Activated naive CD4-positive, alpha-beta T cell treated with anti-CD3 and anti-CD28 coated beads, Interleukin-2, amount 10 ng/mL, durations not matched to agents 7 days and 5 days (primary cell): ENCODE measurements around the gene OR5B21.

Source experiments
- CTCF ChIA-PET: fragments of 350-600 bp; sonication (Branson Sonifier 250); formaldehyde crosslinking; loops from one replicate; lab custom pipeline; 2021; ENCODE audit warnings: antibody characterized with exemption; lab: Charles Lee
- DNase-seq: peaks from one replicate; pipeline ENCODE4 v3.0.0-alpha.2; 2020
- H3K27ac Mint-ChIP-seq: one replicate; pipeline ENCODE4 v1.8.0; 2021; ENCODE audit warnings: mild to moderate bottlenecking, moderate library complexity, mixed read lengths
- H3K27me3 Mint-ChIP-seq: one replicate; pipeline ENCODE4 v1.8.0; 2021; ENCODE audit warnings: mild to moderate bottlenecking, mixed read lengths
- H3K36me3 Mint-ChIP-seq: one replicate; pipeline ENCODE4 v1.8.0; 2021; ENCODE audit warnings: mixed read lengths
- H3K4me1 Mint-ChIP-seq: one replicate; pipeline ENCODE4 v1.8.0; 2021; ENCODE audit warnings: mixed read lengths
- H3K4me3 Mint-ChIP-seq: one replicate; pipeline ENCODE4 v1.8.0; 2021; ENCODE audit warnings: mild to moderate bottlenecking, moderate library complexity, mixed read lengths
- H3K9me3 Mint-ChIP-seq: one replicate; pipeline ENCODE4 v1.8.0; 2021; ENCODE audit warnings: mixed read lengths

The OR5B21 gene

GRCh38 chr11:58466293-58466692 lies 41.6 kb downstream of the OR5B21 start:
- Mint-ChIP-seq H3K36me3 (no peaks in the 10 kb centered on the region), H3K27ac (no peak overlapping the region), H3K9me3 (peaks cover 5% of the 10 kb centered on the region), H3K4me3 (no peak overlapping the region), H3K4me1 (no peaks in the 10 kb centered on the region), H3K27me3 (no peaks in the 10 kb centered on the region)
- CTCF ChIA-PET = no interaction called here
- DNase-seq = no peak

GRCh38 chr11:58465690-58466089 lies 42.2 kb downstream of the OR5B21 start:
- Mint-ChIP-seq H3K9me3 (peaks cover 4% of the 10 kb centered on the region), H3K27me3 (no peaks in the 10 kb centered on the region), H3K4me1 (no peaks in the 10 kb centered on the region), H3K27ac (no peak overlapping the region), H3K4me3 (no peak overlapping the region), H3K36me3 (no peaks in the 10 kb centered on the region)
- no peak for DNase-seq
- CTCF ChIA-PET = no interaction called here
